ENCODE data around the gene PHPT1. TPM values are rescaled to one million over a fixed set of nuclear protein-coding genes. Genes with fewer than 3 reads are reported as not detected.

Gene PHPT1
- total RNA-seq, 2 donors from 2014 or later, result 137 to 176 TPM

DNA sequence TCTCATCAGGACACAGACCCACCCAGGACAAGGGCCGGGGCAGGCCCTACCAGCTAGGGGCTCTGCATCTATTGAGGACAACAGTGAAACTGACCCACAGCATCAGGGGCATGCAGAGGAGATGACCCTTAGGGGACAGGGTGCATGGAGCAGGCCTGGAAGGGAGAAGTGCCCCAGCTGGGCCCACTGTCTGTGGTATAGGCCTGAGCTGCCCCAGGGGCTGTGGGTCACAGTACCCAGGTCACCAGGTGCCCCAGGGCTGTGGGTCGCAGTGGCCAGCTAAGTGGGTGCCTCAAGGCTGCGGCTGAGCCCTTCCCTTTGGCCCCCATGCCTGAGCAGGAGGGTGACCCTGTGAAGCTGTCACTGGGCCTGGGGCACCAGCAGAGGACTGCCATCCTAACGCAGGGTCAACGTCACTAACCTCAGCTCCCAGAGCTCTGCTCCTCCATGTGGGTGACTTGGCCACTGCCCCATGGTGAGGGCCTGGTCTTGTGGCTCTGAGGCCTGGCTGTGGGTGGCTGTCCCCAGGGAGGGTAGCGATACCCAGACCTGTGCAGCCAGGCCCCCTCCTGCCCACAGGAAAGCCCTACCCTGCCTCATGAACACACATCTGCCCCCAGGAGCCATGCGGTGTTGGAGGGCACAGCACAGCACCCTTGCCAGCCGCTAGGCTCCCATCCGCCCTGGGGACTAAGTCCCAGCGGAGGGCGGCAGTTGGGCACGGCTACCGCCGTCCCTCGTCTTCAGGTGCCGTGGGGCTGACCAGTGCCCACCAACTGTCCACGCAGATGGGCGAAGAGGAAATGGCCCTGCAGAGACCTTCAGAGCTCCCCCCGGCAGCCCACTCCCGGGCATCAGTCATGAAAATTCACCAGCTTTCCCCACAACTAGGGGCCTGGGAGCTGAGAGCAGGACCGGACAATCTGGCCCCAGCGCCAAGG is 12.0 kb downstream of the PHPT1 start:
- no peaks in the 10 kb centered on the region for H3K9me3 ChIP-seq
- peaks cover 37% of the 10 kb centered on the region for H3K4me1 ChIP-seq
- H3K27me3 ChIP-seq, result no peaks in the 10 kb centered on the region
- peak overlapping the region; percentile 37 to 53 for H3K9ac ChIP-seq (ENCODE audit: low read depth in 2 of 2, low read length in 2 of 2)
- H3K4me3 ChIP-seq, result no peak overlapping the region
- DNase-seq, result peak; percentile 18
- TF ChIP-seq, protein P1, sequence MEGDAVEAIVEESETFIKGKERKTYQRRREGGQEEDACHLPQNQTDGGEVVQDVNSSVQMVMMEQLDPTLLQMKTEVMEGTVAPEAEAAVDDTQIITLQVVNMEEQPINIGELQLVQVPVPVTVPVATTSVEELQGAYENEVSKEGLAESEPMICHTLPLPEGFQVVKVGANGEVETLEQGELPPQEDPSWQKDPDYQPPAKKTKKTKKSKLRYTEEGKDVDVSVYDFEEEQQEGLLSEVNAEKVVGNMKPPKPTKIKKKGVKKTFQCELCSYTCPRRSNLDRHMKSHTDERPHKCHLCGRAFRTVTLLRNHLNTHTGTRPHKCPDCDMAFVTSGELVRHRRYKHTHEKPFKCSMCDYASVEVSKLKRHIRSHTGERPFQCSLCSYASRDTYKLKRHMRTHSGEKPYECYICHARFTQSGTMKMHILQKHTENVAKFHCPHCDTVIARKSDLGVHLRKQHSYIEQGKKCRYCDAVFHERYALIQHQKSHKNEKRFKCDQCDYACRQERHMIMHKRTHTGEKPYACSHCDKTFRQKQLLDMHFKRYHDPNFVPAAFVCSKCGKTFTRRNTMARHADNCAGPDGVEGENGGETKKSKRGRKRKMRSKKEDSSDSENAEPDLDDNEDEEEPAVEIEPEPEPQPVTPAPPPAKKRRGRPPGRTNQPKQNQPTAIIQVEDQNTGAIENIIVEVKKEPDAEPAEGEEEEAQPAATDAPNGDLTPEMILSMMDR (IDR thresholded peaks at IDR 0.05), result no peak
- intact Hi-C loops (cut with DNase I), result no loop called here
- H3K27ac ChIP-seq, result peak overlapping the region; percentile 97
- H3K36me3 ChIP-seq, result peaks cover 15% of the 10 kb centered on the region

DNA sequence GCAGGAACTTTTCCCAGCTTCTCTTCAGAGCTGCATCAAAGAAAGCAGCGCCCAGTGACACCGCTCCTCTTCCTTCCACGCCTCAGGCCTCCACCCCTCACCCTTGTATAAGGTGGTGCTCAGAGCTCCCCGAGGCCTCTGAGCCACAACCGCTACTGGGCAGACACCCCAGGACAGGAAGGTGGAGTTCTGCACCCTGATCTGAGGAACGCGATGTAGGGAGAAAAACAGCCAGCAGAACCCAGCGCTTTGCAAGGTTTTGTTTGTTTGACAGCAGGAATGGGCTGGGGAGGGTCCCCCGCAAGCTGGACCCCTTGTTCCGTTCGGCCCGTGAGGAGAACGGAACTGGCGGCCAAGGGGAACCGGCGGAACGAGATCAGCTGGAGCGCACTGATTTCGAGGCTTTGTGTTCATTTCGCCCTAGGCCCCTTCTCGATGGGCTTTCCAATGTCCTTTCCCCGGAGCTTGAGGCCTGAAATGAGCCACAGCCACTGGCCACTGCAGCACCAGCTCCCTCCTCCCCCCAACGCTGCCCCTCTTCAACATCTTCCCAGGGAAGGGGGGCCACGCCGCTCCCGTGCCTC is 12.8 kb downstream of the PHPT1 start:
- Histone ChIP-seq H3K36me3 (peaks cover 15% of the 10 kb centered on the region), H3K4me3 (no peak overlapping the region), H3K4me1 (peaks cover 38% of the 10 kb centered on the region), H3K27ac (no peak overlapping the region), H3K9me3 (no peaks in the 10 kb centered on the region), H3K9ac (ENCODE audit: low read depth in 2 of 2, low read length in 2 of 2) (no peak overlapping the region), H3K27me3 (no peaks in the 10 kb centered on the region)
- TF ChIP-seq, protein P1 (IDR thresholded peaks at IDR 0.05), result no peak
- no peak for DNase-seq
- intact Hi-C loops (cut with DNase I), result no loop called here

DNA sequence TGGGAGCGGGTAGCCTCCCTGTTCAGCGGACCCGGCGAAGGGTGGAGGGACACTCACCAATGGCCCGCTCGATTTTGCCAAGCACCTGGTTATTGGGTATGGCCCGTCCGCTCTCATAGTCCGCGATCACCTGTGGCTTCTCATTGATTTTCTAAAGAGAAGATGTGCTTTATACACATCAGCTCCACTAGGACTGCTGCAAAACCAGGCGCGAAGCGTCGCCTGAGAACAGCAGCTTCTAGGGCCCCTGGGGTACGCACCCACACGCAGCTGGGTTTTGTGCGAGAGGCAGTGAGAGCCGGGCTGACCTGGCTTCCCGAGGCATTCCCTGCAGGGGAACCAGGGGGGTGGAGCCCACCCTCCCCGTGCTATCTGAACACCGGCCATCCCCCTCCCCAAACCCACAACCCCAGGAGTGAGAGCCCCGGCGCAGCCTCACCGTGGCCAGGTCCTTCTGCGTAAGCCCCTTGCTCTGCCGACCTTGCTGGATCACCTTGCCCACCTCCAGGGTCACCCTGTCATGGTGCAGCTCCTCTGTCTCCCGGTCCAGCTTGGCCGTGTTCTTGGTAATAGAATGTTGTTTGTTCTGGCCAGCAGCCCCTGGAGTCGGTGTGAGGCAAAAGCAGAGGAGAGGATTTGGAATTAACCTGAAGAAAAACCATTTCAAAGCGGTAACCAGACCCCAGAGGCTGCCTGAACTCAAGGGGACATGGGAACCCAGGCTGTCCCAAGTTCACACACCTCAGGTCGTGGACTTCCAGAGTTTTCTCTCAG is 13.8 kb downstream of the PHPT1 start:
- H3K4me3 ChIP-seq, result no peak overlapping the region
- H3K9me3 ChIP-seq, result no peaks in the 10 kb centered on the region
- H3K36me3 ChIP-seq, result peaks cover 15% of the 10 kb centered on the region
- TF ChIP-seq, protein P1 (IDR thresholded peaks at IDR 0.05), result no peak
- H3K27ac ChIP-seq, result no peak overlapping the region
- intact Hi-C loops (cut with DNase I), result no loop called here
- H3K4me1 ChIP-seq, result peaks cover 34% of the 10 kb centered on the region
- DNase-seq, result no peak
- H3K27me3 ChIP-seq, result no peaks in the 10 kb centered on the region
- H3K9ac ChIP-seq (ENCODE audit: low read depth in 2 of 2, low read length in 2 of 2), result no peak overlapping the region

DNA sequence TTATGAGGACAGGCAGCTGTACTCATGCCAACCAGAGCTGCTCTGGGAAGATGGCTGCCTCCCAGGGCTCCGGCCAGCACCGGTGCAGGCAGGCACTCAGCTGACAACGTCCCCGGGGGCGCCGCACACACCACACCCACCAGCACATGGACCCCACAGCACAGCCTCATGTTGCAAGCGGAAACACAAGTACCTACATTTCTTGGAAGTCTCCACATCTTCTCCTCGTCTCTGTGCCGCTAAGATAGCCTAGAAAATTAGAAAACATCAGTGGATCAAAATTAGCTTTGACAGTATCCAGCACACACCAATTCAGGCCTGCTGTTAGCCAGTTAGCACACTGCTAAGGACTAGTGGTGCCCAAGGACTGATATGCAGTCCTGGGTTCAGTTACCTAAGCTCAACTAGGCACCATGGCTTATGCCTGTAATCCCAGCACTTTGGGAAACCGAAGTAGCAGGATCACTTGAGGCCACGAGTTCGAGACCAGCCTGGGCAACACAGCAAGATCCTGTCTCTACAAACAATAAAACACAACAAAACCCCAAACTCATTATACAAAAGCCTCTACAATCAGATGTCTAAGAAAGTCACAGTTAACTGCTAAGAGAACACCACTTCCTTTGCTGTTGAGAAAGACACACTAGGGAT is 14.5 kb downstream of the PHPT1 start:
- peaks cover 27% of the 10 kb centered on the region for H3K4me1 ChIP-seq
- no peak overlapping the region for H3K9ac ChIP-seq (ENCODE audit: low read depth in 2 of 2, low read length in 2 of 2)
- intact Hi-C loops (cut with DNase I), result no loop called here
- H3K27ac ChIP-seq, result no peak overlapping the region
- H3K4me3 ChIP-seq, result no peak overlapping the region
- peaks cover 15% of the 10 kb centered on the region for H3K36me3 ChIP-seq
- TF ChIP-seq, protein P1 (IDR thresholded peaks at IDR 0.05), result no peak
- DNase-seq, result no peak
- no peaks in the 10 kb centered on the region for H3K27me3 ChIP-seq
- H3K9me3 ChIP-seq, result no peaks in the 10 kb centered on the region

All from colonic mucosa (tissue), 4 donors.